Measurements from ENCODE around the gene MRGPRX2.

The MRGPRX2 gene

GRCh38 chr11:19013181-19013857 lies 47.2 kb downstream of the MRGPRX2 start:
- in situ Hi-C loops (cut with MboI; ENCODE audit: low sequenced_read_pairs) = no loop called here

- in situ Hi-C loops (cut with MboI; ENCODE audit: low sequenced_read_pairs) = no loop called here
Observed at GRCh38 chr11:19012636-19013035, 47.9 kb downstream of the MRGPRX2 start.

All from HL-60/S4 (cell line).